ENCODE data around the gene SHPK. TPM values are rescaled to one million over a fixed set of nuclear protein-coding genes. Genes with fewer than 3 reads are reported as not detected.

SHPK gene
- total and polyA plus RNA-seq, 9 of the 15 experiments (the other 6 are each of a cell fraction or from before 2014, with no cell fraction given) = 2.5 to 16.3 (median 11.8) TPM

DNA sequence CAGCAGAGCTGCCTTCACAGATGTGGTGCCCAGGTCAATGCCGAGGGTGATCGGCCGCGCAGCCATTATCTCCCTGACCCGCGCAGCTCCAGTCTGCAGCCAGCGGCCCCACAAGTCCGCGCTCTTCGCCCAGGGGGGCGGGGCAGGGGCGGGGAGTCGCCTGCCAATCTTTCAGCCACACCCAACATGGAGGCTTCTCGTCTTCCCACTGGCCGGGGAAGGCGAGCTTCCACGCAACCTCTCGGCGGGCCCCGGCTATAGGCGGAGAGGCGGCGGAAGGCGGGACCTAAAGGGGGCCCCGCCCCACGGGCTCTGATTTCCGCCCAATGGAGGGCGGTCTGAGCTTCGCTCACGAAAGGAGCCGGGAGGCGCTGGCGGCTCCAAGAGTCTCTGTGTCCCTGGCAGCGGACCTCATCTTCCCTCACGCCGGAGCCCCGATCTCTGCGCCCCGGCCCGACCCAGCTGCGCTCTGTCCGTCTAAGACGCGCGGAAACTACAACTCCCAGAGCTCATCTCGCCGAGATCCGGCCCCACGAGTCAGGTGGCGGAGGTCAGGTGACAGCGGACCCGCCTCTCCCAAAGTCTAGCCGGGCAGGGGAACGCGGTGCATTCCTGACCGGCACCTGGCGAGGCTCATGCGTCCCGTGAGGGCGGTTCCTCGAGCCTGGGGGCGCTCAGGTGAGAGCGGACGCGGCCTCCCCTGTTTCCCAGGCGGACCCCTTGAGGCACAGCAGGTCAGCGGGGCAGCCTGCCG is at the start of gene SHPK, which contains the start of gene CTNS (continued):
- TF ChIP-seq PTTG1 (tag; IDR thresholded peaks at IDR 0.05; ENCODE audit: low read depth) (no peak), RNF2 (IDR thresholded peaks at IDR 0.05) (no peak), GABPB1 (CRISPR knock-in tag; IDR thresholded peaks at IDR 0.05) (peak; percentile 95), MAFG (tag; conservative IDR thresholded peaks at IDR 0.05) (no peak), RBM39 (optimal IDR thresholded peaks at IDR 0.05; ENCODE audit: low read depth, low read length) (no peak), EWSR1 (IDR thresholded peaks at IDR 0.05; ENCODE audit: borderline replicate concordance, low read depth, partially characterized antibody) (no peak), TEAD4 (IDR thresholded peaks at IDR 0.05; ENCODE audit: low read length) (no peak), TEAD4 (CRISPR knock-in tag; IDR thresholded peaks at IDR 0.05; ENCODE audit: borderline replicate concordance) (0 out of 2 replicates have a peak, but pooled peaks have one; percentile 40), KAT7 (CRISPR knock-in tag; IDR thresholded peaks at IDR 0.05; ENCODE audit: borderline replicate concordance) (no peak), CBX8 (IDR thresholded peaks at IDR 0.05; ENCODE audit: borderline replicate concordance, extremely low read depth, low read depth, low read length, poor library complexity, severe bottlenecking) (no peak), NELFE (IDR thresholded peaks at IDR 0.05; ENCODE audit: insufficient read depth, insufficient read length) (no peak), STAT5B (CRISPR knock-in tag; IDR thresholded peaks at IDR 0.05) (no peak), SMAD3 (CRISPR knock-in tag; conservative IDR thresholded peaks at IDR 0.05) (no peak), MYBL2 (IDR thresholded peaks at IDR 0.05; ENCODE audit: low read depth) (no peak), MYBL2 (CRISPR knock-in tag; IDR thresholded peaks at IDR 0.05; ENCODE audit: borderline replicate concordance) (no peak), TAF1 (IDR thresholded peaks at IDR 0.05; ENCODE audit: control insufficient read depth, extremely low read depth, insufficient read depth, low read length, severe bottlenecking) (peak; percentile 58), NFXL1 (CRISPR knock-in tag; IDR thresholded peaks at IDR 0.05) (no peak)
- TF ChIP-seq, protein P1, sequence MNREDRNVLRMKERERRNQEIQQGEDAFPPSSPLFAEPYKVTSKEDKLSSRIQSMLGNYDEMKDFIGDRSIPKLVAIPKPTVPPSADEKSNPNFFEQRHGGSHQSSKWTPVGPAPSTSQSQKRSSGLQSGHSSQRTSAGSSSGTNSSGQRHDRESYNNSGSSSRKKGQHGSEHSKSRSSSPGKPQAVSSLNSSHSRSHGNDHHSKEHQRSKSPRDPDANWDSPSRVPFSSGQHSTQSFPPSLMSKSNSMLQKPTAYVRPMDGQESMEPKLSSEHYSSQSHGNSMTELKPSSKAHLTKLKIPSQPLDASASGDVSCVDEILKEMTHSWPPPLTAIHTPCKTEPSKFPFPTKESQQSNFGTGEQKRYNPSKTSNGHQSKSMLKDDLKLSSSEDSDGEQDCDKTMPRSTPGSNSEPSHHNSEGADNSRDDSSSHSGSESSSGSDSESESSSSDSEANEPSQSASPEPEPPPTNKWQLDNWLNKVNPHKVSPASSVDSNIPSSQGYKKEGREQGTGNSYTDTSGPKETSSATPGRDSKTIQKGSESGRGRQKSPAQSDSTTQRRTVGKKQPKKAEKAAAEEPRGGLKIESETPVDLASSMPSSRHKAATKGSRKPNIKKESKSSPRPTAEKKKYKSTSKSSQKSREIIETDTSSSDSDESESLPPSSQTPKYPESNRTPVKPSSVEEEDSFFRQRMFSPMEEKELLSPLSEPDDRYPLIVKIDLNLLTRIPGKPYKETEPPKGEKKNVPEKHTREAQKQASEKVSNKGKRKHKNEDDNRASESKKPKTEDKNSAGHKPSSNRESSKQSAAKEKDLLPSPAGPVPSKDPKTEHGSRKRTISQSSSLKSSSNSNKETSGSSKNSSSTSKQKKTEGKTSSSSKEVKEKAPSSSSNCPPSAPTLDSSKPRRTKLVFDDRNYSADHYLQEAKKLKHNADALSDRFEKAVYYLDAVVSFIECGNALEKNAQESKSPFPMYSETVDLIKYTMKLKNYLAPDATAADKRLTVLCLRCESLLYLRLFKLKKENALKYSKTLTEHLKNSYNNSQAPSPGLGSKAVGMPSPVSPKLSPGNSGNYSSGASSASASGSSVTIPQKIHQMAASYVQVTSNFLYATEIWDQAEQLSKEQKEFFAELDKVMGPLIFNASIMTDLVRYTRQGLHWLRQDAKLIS (CRISPR knock-in tag; IDR thresholded peaks at IDR 0.05) = peak; percentile 57; the same call in 1 of the 2 replicates
- TF ChIP-seq, protein P2, sequence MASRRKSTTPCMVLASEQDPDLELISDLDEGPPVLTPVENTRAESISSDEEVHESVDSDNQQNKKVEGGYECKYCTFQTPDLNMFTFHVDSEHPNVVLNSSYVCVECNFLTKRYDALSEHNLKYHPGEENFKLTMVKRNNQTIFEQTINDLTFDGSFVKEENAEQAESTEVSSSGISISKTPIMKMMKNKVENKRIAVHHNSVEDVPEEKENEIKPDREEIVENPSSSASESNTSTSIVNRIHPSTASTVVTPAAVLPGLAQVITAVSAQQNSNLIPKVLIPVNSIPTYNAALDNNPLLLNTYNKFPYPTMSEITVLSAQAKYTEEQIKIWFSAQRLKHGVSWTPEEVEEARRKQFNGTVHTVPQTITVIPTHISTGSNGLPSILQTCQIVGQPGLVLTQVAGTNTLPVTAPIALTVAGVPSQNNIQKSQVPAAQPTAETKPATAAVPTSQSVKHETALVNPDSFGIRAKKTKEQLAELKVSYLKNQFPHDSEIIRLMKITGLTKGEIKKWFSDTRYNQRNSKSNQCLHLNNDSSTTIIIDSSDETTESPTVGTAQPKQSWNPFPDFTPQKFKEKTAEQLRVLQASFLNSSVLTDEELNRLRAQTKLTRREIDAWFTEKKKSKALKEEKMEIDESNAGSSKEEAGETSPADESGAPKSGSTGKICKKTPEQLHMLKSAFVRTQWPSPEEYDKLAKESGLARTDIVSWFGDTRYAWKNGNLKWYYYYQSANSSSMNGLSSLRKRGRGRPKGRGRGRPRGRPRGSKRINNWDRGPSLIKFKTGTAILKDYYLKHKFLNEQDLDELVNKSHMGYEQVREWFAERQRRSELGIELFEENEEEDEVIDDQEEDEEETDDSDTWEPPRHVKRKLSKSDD (conservative IDR thresholded peaks at IDR 0.05; ENCODE audit: low read length) = no peak
- TF ChIP-seq, protein P3, sequence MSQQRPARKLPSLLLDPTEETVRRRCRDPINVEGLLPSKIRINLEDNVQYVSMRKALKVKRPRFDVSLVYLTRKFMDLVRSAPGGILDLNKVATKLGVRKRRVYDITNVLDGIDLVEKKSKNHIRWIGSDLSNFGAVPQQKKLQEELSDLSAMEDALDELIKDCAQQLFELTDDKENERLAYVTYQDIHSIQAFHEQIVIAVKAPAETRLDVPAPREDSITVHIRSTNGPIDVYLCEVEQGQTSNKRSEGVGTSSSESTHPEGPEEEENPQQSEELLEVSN (IDR thresholded peaks at IDR 0.05; ENCODE audit: borderline replicate concordance in 1 of 2, extremely low read depth in 1 of 2, insufficient read depth in 1 of 2, insufficient read length in 1 of 2, low read depth in 1 of 2, low read length in 1 of 2, poor library complexity in 1 of 2, severe bottlenecking in 1 of 2) = peak; percentile 23 to 80

Measured in K562 (cell line).